NB4 (cell line): ENCODE results near the gene ARHGEF10L.

Experiments used
- DNase-seq: peaks from one replicate; pipeline ENCODE4 v3.0.0; 2010; ENCODE audit warnings: low read depth
- H3K4me3 ChIP-seq: one replicate; pipeline ENCODE4 v1.5.1; 2011; ENCODE audit warnings: mild to moderate bottlenecking, low read depth, low read length, moderate library complexity
- MYC ChIP-seq: IDR thresholded peaks from 2 replicates; pipeline ENCODE4 v1.6.1; 2011; ENCODE audit warnings: low read depth, low read length
- POLR2A ChIP-seq: IDR thresholded peaks from 2 replicates; pipeline ENCODE4 v1.6.1; 2011; ENCODE audit warnings: mild to moderate bottlenecking; ENCODE audit not compliant: insufficient read length; ENCODE audit errors: extremely low read depth
- TF ChIP-seq, protein P1 (sequence below): IDR thresholded peaks from one replicate; pipeline ENCODE4 v1.5.1; 2012; ENCODE audit warnings: low read depth, low read length
- TF ChIP-seq, protein P2 (sequence below): IDR thresholded peaks from 2 replicates; pipeline ENCODE4 v1.6.1; 2011; ENCODE audit warnings: low read depth, low read length

ARHGEF10L gene

DNA sequence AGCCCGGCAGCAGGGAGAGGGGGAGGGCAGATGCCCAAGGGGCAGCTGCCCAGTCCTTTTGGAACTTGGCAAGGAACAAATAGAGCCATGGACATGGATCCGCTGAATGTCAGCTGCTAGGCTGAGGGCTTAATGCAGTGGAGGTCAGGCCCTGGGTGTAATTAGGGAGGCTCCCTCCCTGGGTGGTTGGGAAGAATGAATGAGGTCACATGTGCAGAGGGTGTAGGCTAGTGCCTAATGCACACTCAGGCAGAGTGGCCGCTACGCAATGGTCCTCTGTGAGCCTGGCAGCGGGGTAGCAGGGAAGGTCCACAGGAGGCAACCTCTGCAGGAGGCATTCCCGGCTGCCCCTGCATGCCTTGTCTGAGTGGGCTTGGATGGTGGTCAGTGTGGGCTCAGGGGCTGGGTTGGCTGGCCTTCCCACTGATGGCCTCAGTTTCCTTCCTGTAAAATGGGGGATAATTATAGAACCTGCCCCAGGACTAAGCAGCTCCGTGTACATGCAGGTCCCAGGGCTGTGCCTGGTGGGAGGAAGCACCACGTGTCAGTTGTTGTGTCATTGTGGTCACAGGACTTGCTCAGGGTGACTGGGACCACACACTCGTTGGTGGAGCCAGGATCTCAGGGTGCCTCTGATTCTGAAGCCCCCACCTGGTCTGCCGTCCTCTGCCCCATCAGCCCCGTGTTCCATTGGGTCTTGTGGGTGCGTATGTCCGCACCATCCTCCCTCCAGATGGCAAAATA is 134.0 kb downstream of the ARHGEF10L start:
- peak; percentile 22 for DNase-seq
- no peak overlapping the region for H3K4me3 ChIP-seq
- TF ChIP-seq, protein P1, sequence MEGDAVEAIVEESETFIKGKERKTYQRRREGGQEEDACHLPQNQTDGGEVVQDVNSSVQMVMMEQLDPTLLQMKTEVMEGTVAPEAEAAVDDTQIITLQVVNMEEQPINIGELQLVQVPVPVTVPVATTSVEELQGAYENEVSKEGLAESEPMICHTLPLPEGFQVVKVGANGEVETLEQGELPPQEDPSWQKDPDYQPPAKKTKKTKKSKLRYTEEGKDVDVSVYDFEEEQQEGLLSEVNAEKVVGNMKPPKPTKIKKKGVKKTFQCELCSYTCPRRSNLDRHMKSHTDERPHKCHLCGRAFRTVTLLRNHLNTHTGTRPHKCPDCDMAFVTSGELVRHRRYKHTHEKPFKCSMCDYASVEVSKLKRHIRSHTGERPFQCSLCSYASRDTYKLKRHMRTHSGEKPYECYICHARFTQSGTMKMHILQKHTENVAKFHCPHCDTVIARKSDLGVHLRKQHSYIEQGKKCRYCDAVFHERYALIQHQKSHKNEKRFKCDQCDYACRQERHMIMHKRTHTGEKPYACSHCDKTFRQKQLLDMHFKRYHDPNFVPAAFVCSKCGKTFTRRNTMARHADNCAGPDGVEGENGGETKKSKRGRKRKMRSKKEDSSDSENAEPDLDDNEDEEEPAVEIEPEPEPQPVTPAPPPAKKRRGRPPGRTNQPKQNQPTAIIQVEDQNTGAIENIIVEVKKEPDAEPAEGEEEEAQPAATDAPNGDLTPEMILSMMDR, result no peak
- TF ChIP-seq, protein P2, sequence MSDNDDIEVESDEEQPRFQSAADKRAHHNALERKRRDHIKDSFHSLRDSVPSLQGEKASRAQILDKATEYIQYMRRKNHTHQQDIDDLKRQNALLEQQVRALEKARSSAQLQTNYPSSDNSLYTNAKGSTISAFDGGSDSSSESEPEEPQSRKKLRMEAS, result peak; percentile 63; the same call in 1 of the 2 replicates

DNA sequence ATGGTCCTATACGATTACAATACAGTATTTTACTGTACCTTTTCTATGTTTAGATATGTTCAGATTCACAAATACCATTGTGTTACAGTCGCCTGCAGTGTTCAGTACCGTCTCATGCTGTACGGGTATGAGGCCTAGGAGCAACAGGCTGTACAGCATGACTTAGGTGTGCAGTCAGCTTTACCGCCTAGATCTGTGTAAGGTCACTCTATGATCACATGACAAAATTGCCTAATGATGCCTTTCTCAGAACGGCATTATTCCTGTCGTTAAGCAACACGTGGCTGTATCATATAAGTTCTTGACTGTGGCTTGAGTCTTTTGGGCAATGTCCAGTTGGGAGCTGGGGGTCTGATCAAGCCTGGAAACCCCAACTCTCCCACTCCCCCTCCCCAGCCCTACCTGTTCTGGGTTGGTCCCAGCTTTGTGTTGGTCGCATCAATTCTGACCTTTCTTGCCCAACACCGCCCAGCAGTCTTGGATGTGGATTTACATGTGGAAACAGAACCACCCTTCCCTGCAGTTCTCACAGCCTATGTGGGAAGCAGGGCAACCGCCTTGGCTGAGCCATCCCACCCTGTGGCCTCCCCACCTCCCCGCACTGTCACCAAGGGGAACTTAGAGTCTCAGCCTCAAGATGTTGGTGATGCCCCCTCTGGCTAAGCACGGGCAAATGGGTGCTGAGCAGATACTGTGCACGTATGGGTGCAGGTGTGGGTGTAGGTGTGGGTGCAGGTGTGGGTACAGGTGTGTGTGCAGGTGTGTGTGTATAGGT is 135.4 kb downstream of the ARHGEF10L start:
- DNase-seq, result peak; percentile 16
- H3K4me3 ChIP-seq, result no peak overlapping the region
- no peak for TF ChIP-seq POLR2A
- no peak for TF ChIP-seq MYC
- TF ChIP-seq, protein P1, result no peak
- TF ChIP-seq, protein P2, result no peak

DNA sequence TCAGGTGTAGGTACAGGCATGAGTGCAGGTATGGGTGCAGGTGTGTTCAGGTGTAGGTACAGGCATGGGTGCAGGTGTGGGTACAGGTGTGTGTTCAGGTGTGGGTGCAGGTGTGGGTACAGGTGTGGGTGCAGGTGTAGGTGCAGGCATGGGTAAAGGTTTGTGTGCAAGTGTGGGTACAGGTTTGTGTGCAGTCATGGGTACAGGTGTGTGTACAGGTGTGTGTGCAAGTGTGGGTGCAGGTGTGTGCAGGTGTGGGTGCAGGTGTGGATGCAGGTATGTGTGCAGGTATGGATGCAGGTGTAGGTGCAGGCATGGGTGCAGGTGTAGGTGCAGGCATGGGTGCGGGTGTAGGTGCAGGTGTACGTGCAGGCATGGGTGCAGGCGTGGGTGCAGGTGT is 136.2 kb downstream of the ARHGEF10L start:
- H3K4me3 ChIP-seq, result no peak overlapping the region
- TF ChIP-seq MYC (no peak), POLR2A (no peak)
- TF ChIP-seq, protein P1, result no peak
- TF ChIP-seq, protein P2, result no peak
- no peak for DNase-seq

DNA sequence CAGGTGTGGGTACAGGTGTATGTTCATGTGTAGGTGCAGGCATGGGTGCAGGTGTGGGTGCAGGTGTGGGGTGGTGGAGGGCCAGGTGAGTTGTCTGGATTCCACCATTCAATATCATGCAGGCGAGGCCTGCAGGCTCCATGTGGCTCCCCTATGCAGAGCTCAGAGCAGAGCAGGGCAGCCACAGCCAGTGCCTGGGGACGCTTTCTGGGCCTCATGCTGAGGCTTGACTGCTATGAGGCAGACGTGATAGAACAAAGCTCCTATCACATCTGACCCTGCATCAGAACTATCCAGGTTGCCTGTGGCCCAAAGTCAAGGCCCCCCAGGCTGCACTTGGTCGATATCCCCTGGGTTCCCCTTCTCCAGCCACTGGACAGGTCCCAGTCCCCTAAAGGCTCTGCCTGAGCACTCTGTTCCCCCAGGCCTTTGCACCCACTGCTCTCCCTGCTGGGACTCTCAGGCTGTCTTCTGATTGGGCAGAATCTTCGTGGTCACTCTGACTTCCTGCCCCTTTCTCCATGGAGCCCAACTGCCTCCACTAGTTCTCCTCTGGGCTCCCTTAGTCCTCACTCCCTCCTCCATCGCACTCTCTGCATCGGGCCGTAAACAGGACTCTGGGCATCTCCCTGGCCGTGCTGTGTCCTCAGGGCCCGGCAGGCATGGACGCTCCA is 137.0 kb downstream of the ARHGEF10L start:
- DNase-seq, result no peak
- H3K4me3 ChIP-seq, result no peak overlapping the region
- TF ChIP-seq, protein P1, result no peak

DNA sequence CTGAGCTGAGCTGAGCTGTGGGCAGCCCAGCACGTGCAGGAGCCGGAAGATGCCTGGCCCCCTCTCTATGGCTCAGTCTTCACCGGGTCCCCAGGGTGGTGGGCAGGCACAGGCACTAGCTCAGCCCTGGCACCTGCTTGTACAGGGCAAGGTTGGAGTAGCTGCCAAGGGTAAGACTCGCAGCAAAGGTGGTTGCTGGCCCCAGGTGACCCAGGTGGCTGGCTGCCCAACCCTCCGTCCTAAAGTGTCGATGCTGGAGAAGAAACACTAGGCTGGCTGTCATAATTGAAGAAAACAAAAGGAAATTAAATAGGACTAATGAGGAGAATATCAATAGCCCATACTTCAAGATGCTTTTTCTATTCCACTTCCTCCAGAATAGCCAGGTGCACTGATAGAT is 138.5 kb downstream of the ARHGEF10L start:
- no peak overlapping the region for H3K4me3 ChIP-seq
- TF ChIP-seq, protein P1, result no peak
- DNase-seq, result no peak
